Measurements from ENCODE around the gene INTS2. TPM values are rescaled to one million over a fixed set of nuclear protein-coding genes. Genes with fewer than 3 reads are reported as not detected.
A peak's percentile ranks its signal among the peaks of the same experiment; 100 is the strongest.
"Not testable (repeated sequence)": the region's sequence is repeated elsewhere in the genome, so short reads cannot be mapped to it uniquely, and the experiment has no call there.

INTS2 gene
- total RNA-seq, 1 donor from 2014 or later: 41.6 TPM

DNA sequence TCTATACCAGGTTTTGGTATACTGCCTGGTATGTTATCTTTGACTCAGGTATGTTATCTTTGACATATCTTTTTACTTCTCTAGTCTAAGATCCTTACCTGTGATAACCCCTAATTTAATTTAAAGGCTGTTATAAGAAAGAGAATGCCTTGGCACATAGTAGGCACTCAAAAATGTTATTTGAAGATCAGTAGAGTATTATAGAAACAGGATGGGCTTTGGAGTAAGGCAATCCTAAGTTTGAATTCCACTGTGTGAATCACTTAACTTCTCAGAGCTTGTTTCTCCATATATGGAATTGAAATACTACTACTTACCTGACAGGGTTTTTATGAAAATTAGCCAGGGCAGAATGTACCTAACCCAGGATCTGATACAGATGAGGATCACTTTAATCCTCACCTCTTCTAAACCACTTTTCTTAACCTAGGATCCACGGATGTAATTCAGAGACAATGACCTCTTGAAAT lies 65.6 kb downstream of the INTS2 start:
- H3K27ac Mint-ChIP-seq: peak overlapping the region; percentile 24
- peak overlapping the region; percentile 95 for H3K4me2 ChIP-seq
- peaks cover 14% of the 10 kb centered on the region for H3K36me3 ChIP-seq
- peak overlapping the region; percentile 88 for H3K4me3 ChIP-seq
- H3K9me3 ChIP-seq (ENCODE audit: low read depth): no peaks in the 10 kb centered on the region
- H3K9ac ChIP-seq: peak overlapping the region; percentile 88
- peak overlapping the region; percentile 99 for H3K4me3 Mint-ChIP-seq
- H3K4me1 ChIP-seq: peaks cover 25% of the 10 kb centered on the region
- no peak for TF ChIP-seq EZH2 (IDR thresholded peaks at IDR 0.05)
- TF ChIP-seq CTCF (IDR thresholded peaks at IDR 0.05): no peak
- TF ChIP-seq EZH2phosphoT487 (IDR thresholded peaks at IDR 0.05): no peak
- no peaks in the 10 kb centered on the region for H3K9me3 Mint-ChIP-seq
- H3K4me1 Mint-ChIP-seq: peaks cover 30% of the 10 kb centered on the region
- peaks cover 8% of the 10 kb centered on the region for H3K36me3 Mint-ChIP-seq
- H3K79me2 ChIP-seq (ENCODE audit: low read depth): peaks cover 44% of the 10 kb centered on the region
- no peaks in the 10 kb centered on the region for H3K27me3 Mint-ChIP-seq (ENCODE audit: insufficient read depth, low read depth)
- H3K27me3 ChIP-seq: no peaks in the 10 kb centered on the region
- H3F3A ChIP-seq (ENCODE audit: low read depth): peaks cover 17% of the 10 kb centered on the region
- no peak for DNase-seq (ENCODE audit: low spot score)
- H2AFZ ChIP-seq (replicated peaks): peak overlapping the region; percentile 82
- H3K27ac ChIP-seq: no peak overlapping the region
- H4K20me1 ChIP-seq (ENCODE audit: low read depth): no peaks in the 10 kb centered on the region

- not testable (repeated sequence) for H3K27me3 Mint-ChIP-seq (ENCODE audit: insufficient read depth, low read depth); H4K20me1 ChIP-seq (ENCODE audit: low read depth); H3K27ac ChIP-seq; H3K9me3 Mint-ChIP-seq; H3K9ac ChIP-seq; H3K27ac Mint-ChIP-seq; DNase-seq (ENCODE audit: low spot score); H3K9me3 ChIP-seq (ENCODE audit: low read depth); H3K27me3 ChIP-seq; H2AFZ ChIP-seq (replicated peaks)
- peaks cover 30% of the 10 kb centered on the region for H3K4me1 Mint-ChIP-seq
- peak overlapping the region; percentile 11 for H3K4me3 ChIP-seq
- H3K36me3 Mint-ChIP-seq: peaks cover 12% of the 10 kb centered on the region
- peak overlapping the region; percentile 95 for H3K4me2 ChIP-seq
- peaks cover 17% of the 10 kb centered on the region for H3F3A ChIP-seq (ENCODE audit: low read depth)
- H3K4me3 Mint-ChIP-seq: peak overlapping the region; percentile 27
- peaks cover 25% of the 10 kb centered on the region for H3K4me1 ChIP-seq
- H3K36me3 ChIP-seq: peaks cover 17% of the 10 kb centered on the region
- peaks cover 50% of the 10 kb centered on the region for H3K79me2 ChIP-seq (ENCODE audit: low read depth)
Measured at GRCh38 chr17:61860397-61860796, 67.4 kb downstream of the INTS2 start.

- Histone ChIP-seq H3K4me2 (no peak overlapping the region), H4K20me1 (ENCODE audit: low read depth) (peaks cover 6% of the 10 kb centered on the region), H3K4me3 (no peak overlapping the region), H3K9ac (no peak overlapping the region), H3K27ac (no peak overlapping the region), H3F3A (ENCODE audit: low read depth) (no peaks in the 10 kb centered on the region), H3K9me3 (ENCODE audit: low read depth) (no peaks in the 10 kb centered on the region), H2AFZ (replicated peaks) (no peak overlapping the region), H3K79me2 (ENCODE audit: low read depth) (peaks cover 60% of the 10 kb centered on the region), H3K27me3 (no peaks in the 10 kb centered on the region), H3K36me3 (peaks cover 22% of the 10 kb centered on the region), H3K4me1 (peaks cover 10% of the 10 kb centered on the region)
- Mint-ChIP-seq H3K4me3 (no peak overlapping the region), H3K4me1 (peaks cover 9% of the 10 kb centered on the region), H3K27me3 (ENCODE audit: insufficient read depth, low read depth) (no peaks in the 10 kb centered on the region), H3K27ac (no peak overlapping the region), H3K9me3 (no peaks in the 10 kb centered on the region), H3K36me3 (peaks cover 37% of the 10 kb centered on the region)
- no peak for TF ChIP-seq CTCF (IDR thresholded peaks at IDR 0.05)
- TF ChIP-seq EZH2phosphoT487 (IDR thresholded peaks at IDR 0.05): no peak
- no peak for TF ChIP-seq EZH2 (IDR thresholded peaks at IDR 0.05)
- no peak for DNase-seq (ENCODE audit: low spot score)
Measured at GRCh38 chr17:61856035-61856434, 71.7 kb downstream of the INTS2 start.

DNA sequence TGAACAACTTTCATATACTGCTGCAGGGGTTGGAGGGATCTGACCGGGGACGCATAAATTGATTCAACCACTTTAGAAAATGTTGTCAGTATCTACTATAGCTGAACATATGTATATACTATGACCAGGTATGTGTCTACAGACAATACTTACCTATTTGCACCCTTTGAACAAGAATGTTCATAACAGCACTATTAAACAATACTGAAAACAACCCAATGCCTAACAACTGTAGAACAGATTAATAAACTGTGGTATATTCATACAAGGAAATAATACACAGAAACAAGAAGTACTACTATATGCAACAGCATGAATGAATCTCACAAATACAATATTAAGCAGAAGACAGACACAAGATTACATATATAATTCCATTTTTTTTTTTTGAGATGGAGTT lies 74.9 kb downstream of the INTS2 start:
- H3K36me3 Mint-ChIP-seq: peaks cover 34% of the 10 kb centered on the region
- no peaks in the 10 kb centered on the region for H3K4me1 Mint-ChIP-seq
- no peak for DNase-seq (ENCODE audit: low spot score)
- Histone ChIP-seq H3K4me3 (no peak overlapping the region), H3F3A (ENCODE audit: low read depth) (no peaks in the 10 kb centered on the region), H3K27ac (no peak overlapping the region), H3K9ac (no peak overlapping the region), H3K4me1 (no peaks in the 10 kb centered on the region), H3K9me3 (ENCODE audit: low read depth) (no peaks in the 10 kb centered on the region), H3K4me2 (no peak overlapping the region), H3K27me3 (no peaks in the 10 kb centered on the region), H3K36me3 (peaks cover 26% of the 10 kb centered on the region), H2AFZ (replicated peaks) (no peak overlapping the region), H3K79me2 (ENCODE audit: low read depth) (peaks cover 48% of the 10 kb centered on the region), H4K20me1 (ENCODE audit: low read depth) (peaks cover 6% of the 10 kb centered on the region)
- H3K9me3 Mint-ChIP-seq: no peaks in the 10 kb centered on the region
- H3K4me3 Mint-ChIP-seq: no peak overlapping the region
- no peak for TF ChIP-seq EZH2phosphoT487 (IDR thresholded peaks at IDR 0.05)
- no peak for TF ChIP-seq CTCF (IDR thresholded peaks at IDR 0.05)
- no peaks in the 10 kb centered on the region for H3K27me3 Mint-ChIP-seq (ENCODE audit: insufficient read depth, low read depth)
- H3K27ac Mint-ChIP-seq: no peak overlapping the region
